Stimulated activated CD4-positive, alpha-beta T cell treated with anti-CD3 and anti-CD28 coated beads, Interleukin-15, amount 100 ng/mL, for 1 hour (primary cell): ENCODE results near the gene EPN2.
"Not testable (repeated sequence)": the region's sequence is repeated elsewhere in the genome, so short reads cannot be mapped to it uniquely, and the experiment has no call there.

Source experiments
- DNase-seq, 2 donors: peaks; one replicate each; pipeline ENCODE4 v3.0.0-alpha.2; 2020; ENCODE audit warnings: low read depth in 1 of 2, low spot score in 1 of 2

The EPN2 gene

GRCh38 chr17:19343256-19343630, 106.1 kb downstream of the EPN2 start:
- no peak for DNase-seq

- DNase-seq, result no peak
Measured at GRCh38 chr17:19343671-19344151, 106.5 kb downstream of the EPN2 start.

GRCh38 chr17:19344311-19345066, 107.3 kb downstream of the EPN2 start:
- DNase-seq, result no peak

GRCh38 chr17:19345067-19345460, 107.9 kb downstream of the EPN2 start:
- no peak for DNase-seq

GRCh38 chr17:19345486-19346350, 108.6 kb downstream of the EPN2 start:
- no peak for DNase-seq

GRCh38 chr17:19346351-19347255, 109.4 kb downstream of the EPN2 start:
- DNase-seq, result no peak

- DNase-seq, result no peak
Measured at GRCh38 chr17:19347323-19348080, 110.3 kb downstream of the EPN2 start.

GRCh38 chr17:19348081-19348650, 111.0 kb downstream of the EPN2 start:
- no peak for DNase-seq

- DNase-seq, result no peak
Measured at GRCh38 chr17:19348806-19349205, 111.6 kb downstream of the EPN2 start.

- not testable (repeated sequence) for DNase-seq
Measured at GRCh38 chr17:19353401-19353800, 116.2 kb downstream of the EPN2 start.

GRCh38 chr17:19354748-19355147, 117.6 kb downstream of the EPN2 start:
- no peak for DNase-seq

- no peak for DNase-seq
Measured at GRCh38 chr17:19357351-19357750, 120.2 kb downstream of the EPN2 start.

- no peak for DNase-seq
Measured at GRCh38 chr17:19357761-19358160, 120.6 kb downstream of the EPN2 start.

- DNase-seq, result no peak
Measured at GRCh38 chr17:19359151-19359550, 122.0 kb downstream of the EPN2 start.

GRCh38 chr17:19359856-19360255, 122.7 kb downstream of the EPN2 start:
- no peak for DNase-seq

GRCh38 chr17:19360772-19361171, 123.6 kb downstream of the EPN2 start:
- no peak for DNase-seq

- DNase-seq, result no peak
Measured at GRCh38 chr17:19361326-19361725, 124.2 kb downstream of the EPN2 start.

GRCh38 chr17:19361944-19362276, 124.7 kb downstream of the EPN2 start:
- DNase-seq, result no peak

- peak; percentile 93 to 95 for DNase-seq
Measured at GRCh38 chr17:19362277-19363113, 125.3 kb downstream of the EPN2 start, which contains the start of gene B9D1. Gene B9D1, minus strand, starts transcription at chr17:19362723. Its CDS starts 154 bp downstream, at chr17:19362569.
